ENCODE data around the gene TMEM53. TPM values are rescaled to one million over a fixed set of nuclear protein-coding genes. Genes with fewer than 3 reads are reported as not detected.
A peak's percentile ranks its signal among the peaks of the same experiment; 100 is the strongest.
"Not testable (repeated sequence)": the region's sequence is repeated elsewhere in the genome, so short reads cannot be mapped to it uniquely, and the experiment has no call there.

The TMEM53 gene
- total RNA-seq, 1 donor from 2014 or later: 6.3 TPM

GRCh38 chr1:44675186-44675585, 905 bp upstream of the TMEM53 start:
- no peak for DNase-seq (ENCODE audit: low read depth)
- H3K4me3 ChIP-seq (ENCODE audit: low read depth, low read length): peak overlapping the region; percentile 73
- no peak for TF ChIP-seq CTCF (conservative IDR thresholded peaks at IDR 0.05; ENCODE audit: low read depth, low read length)

GRCh38 chr1:44673675-44674112, 587 bp downstream of the TMEM53 start:
- no peak for TF ChIP-seq CTCF (conservative IDR thresholded peaks at IDR 0.05; ENCODE audit: low read depth, low read length)
- peak overlapping the region; percentile 73 for H3K4me3 ChIP-seq (ENCODE audit: low read depth, low read length)
- DNase-seq (ENCODE audit: low read depth): no peak

DNA sequence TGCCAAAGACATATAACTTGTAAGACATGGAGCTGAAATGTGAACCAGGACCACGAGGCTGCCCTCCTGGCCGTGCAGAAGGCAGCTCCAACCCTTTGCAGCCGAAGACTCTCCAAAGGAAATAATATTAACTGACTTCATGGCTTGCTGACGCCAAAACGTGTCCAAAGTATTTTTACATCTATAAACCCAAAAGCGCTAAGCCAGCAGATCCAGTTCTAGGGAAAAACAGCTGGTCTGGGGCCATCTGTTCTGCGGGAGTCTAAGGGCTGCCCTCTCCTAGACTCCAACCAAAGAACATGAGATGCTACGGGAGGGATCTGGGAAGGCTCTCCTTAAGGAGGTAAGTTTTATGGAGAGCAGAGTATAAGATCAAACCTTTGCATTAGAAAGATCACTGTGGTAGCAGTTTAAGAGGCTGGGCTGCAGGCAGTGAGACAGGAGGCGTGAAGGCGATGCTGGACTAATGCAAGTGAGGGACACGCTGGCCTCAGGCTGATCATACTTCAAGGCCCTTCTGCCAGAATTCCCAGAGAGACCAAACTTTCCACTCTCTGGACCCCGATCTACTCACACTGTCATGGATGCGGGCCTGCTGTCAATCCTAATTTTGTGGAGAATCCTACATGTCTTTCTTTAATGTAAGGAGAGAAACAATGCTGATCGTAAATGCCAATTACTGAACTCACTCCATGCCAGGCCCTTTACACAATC, 1.2 kb downstream of the TMEM53 start:
- no peak for DNase-seq (ENCODE audit: low read depth)
- no peak for TF ChIP-seq CTCF (conservative IDR thresholded peaks at IDR 0.05; ENCODE audit: low read depth, low read length)

GRCh38 chr1:44672254-44672955, 1.9 kb downstream of the TMEM53 start:
- H3K4me3 ChIP-seq (ENCODE audit: low read depth, low read length): peak overlapping the region; percentile 73
- DNase-seq (ENCODE audit: low read depth): no peak
- no peak for TF ChIP-seq CTCF (conservative IDR thresholded peaks at IDR 0.05; ENCODE audit: low read depth, low read length)

More for the DNA sequence above, 1.2 kb downstream of the TMEM53 start:
- H3K4me3 ChIP-seq (ENCODE audit: low read depth, low read length): peak overlapping the region; percentile 73

DNA sequence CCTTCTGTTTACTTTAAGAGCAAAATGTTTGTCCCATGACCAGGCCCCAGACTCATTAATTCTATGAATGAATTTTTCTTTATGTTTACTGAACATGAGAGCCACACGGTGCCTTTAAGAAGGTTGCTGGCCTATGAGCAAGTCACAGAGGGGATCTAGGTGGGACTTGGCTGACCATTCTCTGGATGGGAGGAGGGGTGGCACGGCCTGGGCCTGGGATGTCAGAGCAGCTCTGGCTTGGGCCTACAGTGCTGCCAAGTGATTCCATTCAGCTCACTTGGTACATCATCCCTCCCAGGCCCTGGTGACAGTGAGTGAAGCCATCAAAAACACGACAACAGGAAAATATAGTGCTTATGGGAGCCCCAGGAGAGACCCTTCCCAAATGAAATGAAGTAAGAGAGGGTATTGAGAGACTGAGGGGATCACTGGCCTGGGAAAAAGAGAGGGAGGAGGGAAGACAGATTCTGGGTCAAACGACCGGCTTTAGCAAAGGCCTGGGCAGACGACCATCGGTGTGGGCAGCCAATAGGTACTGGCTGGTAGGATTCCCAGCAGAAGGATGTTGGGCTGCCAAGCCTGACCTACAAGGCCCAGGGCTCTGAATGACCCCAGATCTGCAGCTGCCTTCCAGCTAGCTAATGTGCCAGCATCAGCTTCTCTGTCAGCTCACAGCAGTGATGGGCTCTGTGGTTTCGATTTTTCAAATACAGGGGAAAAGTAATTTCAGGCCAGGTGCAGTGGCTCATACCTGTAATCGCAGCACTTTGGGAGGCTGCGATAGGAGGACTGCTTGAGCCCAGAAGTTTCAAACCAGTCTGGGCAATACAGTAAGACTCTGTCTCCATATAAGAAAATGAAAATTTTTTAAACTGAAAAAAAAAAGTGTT, 3.3 kb downstream of the TMEM53 start:
- no peak overlapping the region for H3K4me3 ChIP-seq (ENCODE audit: low read depth, low read length)
- TF ChIP-seq CTCF (conservative IDR thresholded peaks at IDR 0.05; ENCODE audit: low read depth, low read length): no peak
- DNase-seq (ENCODE audit: low read depth): no peak

DNA sequence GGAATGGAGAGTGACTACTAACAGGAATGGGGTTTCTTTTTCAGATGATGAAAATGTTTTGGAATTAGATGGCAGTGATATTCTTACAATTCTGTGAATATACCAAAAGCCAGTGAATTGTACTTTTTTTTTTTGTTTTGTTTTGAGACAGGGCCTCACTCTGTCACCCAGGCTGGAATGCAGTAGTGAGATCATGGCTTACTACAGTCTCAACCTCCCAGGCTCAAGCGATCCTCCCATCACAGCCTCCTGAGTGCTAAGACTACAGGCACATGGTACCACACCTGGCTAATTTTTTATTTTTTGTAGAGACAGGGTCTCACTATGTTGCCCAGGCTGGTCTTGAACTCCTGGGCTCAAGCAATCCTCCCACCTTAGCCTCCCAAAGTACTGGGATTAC, 7.6 kb downstream of the TMEM53 start:
- DNase-seq (ENCODE audit: low read depth); H3K4me3 ChIP-seq (ENCODE audit: low read depth, low read length): not testable (repeated sequence)
